ENCODE results near the gene FDXR. TPM values are rescaled to one million over a fixed set of nuclear protein-coding genes. Genes with fewer than 3 reads are reported as not detected.

FDXR gene
- total RNA-seq, 1 experiment from 2014 or later, result 18.2 TPM

- intact Hi-C loops (cut with micrococcal nuclease; ENCODE audit: unreplicated experiment), result loop anchor here (1.0 to 5.0 kb wide), 3 partner anchors 121 to 498 kb away; partner anchors contain the start of gene GPR142
- H2AFZ ChIP-seq, result no peak overlapping the region
- no peaks in the 10 kb centered on the region for H3K9me3 ChIP-seq (ENCODE audit: insufficient read depth, low read depth)
- POLR2A ChIA-PET (ENCODE audit: unreplicated experiment), result no interaction called here
- DNase-seq, result no peak
- TF ChIP-seq EZH2 (IDR thresholded peaks at IDR 0.05; ENCODE audit: low read depth) (no peak), CTCF (conservative IDR thresholded peaks at IDR 0.05) (no peak)
- H3K9me2 ChIP-seq (ENCODE audit: insufficient read depth), result no peaks in the 10 kb centered on the region
- BruUV-seq (replicated peaks), result no TSS peak
- no peak overlapping the region for H3K4me3 ChIP-seq
- H3K27me3 ChIP-seq (ENCODE audit: insufficient read depth, low read depth), result peaks cover 2% of the 10 kb centered on the region; the same call in 1 of the 2 replicates
- H3F3A ChIP-seq (ENCODE audit: insufficient read depth, low read depth), result peaks cover 2% of the 10 kb centered on the region; the same call in 1 of the 2 replicates
- H3K79me2 ChIP-seq (ENCODE audit: low read depth), result no peaks in the 10 kb centered on the region
- H3K36me3 ChIP-seq (ENCODE audit: low read depth), result no peaks in the 10 kb centered on the region
- no peak overlapping the region for H3K4me2 ChIP-seq
- no peaks in the 10 kb centered on the region for H4K20me1 ChIP-seq (ENCODE audit: insufficient read depth)
- CTCF ChIA-PET, result interaction anchor here (0.9 kb wide), 1 partner anchor 120 kb away, joined by 3 read pairs; no protein-coding TSS in a partner anchor
- no peak overlapping the region for H3K27ac ChIP-seq
- no peaks in the 10 kb centered on the region for H3K4me1 ChIP-seq (replicated peaks; ENCODE audit: insufficient read depth)
Measured at GRCh38 chr17:74865504-74866197, 7.1 kb downstream of the FDXR start.

GRCh38 chr17:74864866-74865395, 7.9 kb downstream of the FDXR start:
- Histone ChIP-seq H2AFZ (no peak overlapping the region), H3K27me3 (ENCODE audit: insufficient read depth, low read depth) (peaks cover 5% of the 10 kb centered on the region; the same call in 1 of the 2 replicates), H3K9me2 (ENCODE audit: insufficient read depth) (no peaks in the 10 kb centered on the region), H3K79me2 (ENCODE audit: low read depth) (no peaks in the 10 kb centered on the region), H3K4me3 (no peak overlapping the region), H3K9me3 (ENCODE audit: insufficient read depth, low read depth) (no peaks in the 10 kb centered on the region), H3K4me1 (replicated peaks; ENCODE audit: insufficient read depth) (no peaks in the 10 kb centered on the region), H3K27ac (no peak overlapping the region), H3F3A (ENCODE audit: insufficient read depth, low read depth) (peaks cover 2% of the 10 kb centered on the region; the same call in 1 of the 2 replicates), H3K36me3 (ENCODE audit: low read depth) (no peaks in the 10 kb centered on the region), H4K20me1 (ENCODE audit: insufficient read depth) (no peaks in the 10 kb centered on the region), H3K4me2 (no peak overlapping the region)
- TF ChIP-seq CTCF (conservative IDR thresholded peaks at IDR 0.05), result peak; percentile 97
- no peak for TF ChIP-seq EZH2 (IDR thresholded peaks at IDR 0.05; ENCODE audit: low read depth)
- intact Hi-C loops (cut with micrococcal nuclease; ENCODE audit: unreplicated experiment), result loop anchor here (1.0 to 5.0 kb wide), 3 partner anchors 120 to 498 kb away; partner anchors contain the start of gene GPR142
- DNase-seq, result peak; percentile 43 to 68
- POLR2A ChIA-PET (ENCODE audit: unreplicated experiment), result no interaction called here
- CTCF ChIA-PET, result no interaction called here
- BruUV-seq (replicated peaks), result no TSS peak

GRCh38 chr17:74864297-74864865, 8.4 kb downstream of the FDXR start:
- no TSS peak for BruUV-seq (replicated peaks)
- DNase-seq, result no peak
- Histone ChIP-seq H3K4me1 (replicated peaks; ENCODE audit: insufficient read depth) (no peaks in the 10 kb centered on the region), H3K79me2 (ENCODE audit: low read depth) (no peaks in the 10 kb centered on the region), H3K9me3 (ENCODE audit: insufficient read depth, low read depth) (no peaks in the 10 kb centered on the region), H3F3A (ENCODE audit: insufficient read depth, low read depth) (peaks cover 2% of the 10 kb centered on the region; the same call in 1 of the 2 replicates), H2AFZ (no peak overlapping the region), H3K4me3 (no peak overlapping the region), H3K27me3 (ENCODE audit: insufficient read depth, low read depth) (peaks cover 7% of the 10 kb centered on the region; the same call in 1 of the 2 replicates), H4K20me1 (ENCODE audit: insufficient read depth) (no peaks in the 10 kb centered on the region), H3K4me2 (no peak overlapping the region), H3K27ac (no peak overlapping the region), H3K36me3 (ENCODE audit: low read depth) (no peaks in the 10 kb centered on the region), H3K9me2 (ENCODE audit: insufficient read depth) (no peaks in the 10 kb centered on the region)
- intact Hi-C loops (cut with micrococcal nuclease; ENCODE audit: unreplicated experiment), result loop anchor here (2.0 kb wide), 1 partner anchor 120 kb away; no protein-coding TSS in a partner anchor
- TF ChIP-seq CTCF (conservative IDR thresholded peaks at IDR 0.05), result no peak
- TF ChIP-seq EZH2 (IDR thresholded peaks at IDR 0.05; ENCODE audit: low read depth), result no peak
- ChIA-PET POLR2A (ENCODE audit: unreplicated experiment) (no interaction called here), CTCF (interaction anchor here (0.5 to 0.6 kb wide), 2 partner anchors 89 to 97 kb away, joined by 3 to 6 read pairs; no protein-coding TSS in a partner anchor)

All from PC-9 (cell line).